ENCODE results near the gene NPW.

- TF ChIP-seq CREB1 (IDR thresholded peaks at IDR 0.05; ENCODE audit: low read depth) (no peak), EGR1 (IDR thresholded peaks at IDR 0.05) (no peak), TAF1 (IDR thresholded peaks at IDR 0.05; ENCODE audit: low read depth) (no peak)
- TF ChIP-seq, protein P1, sequence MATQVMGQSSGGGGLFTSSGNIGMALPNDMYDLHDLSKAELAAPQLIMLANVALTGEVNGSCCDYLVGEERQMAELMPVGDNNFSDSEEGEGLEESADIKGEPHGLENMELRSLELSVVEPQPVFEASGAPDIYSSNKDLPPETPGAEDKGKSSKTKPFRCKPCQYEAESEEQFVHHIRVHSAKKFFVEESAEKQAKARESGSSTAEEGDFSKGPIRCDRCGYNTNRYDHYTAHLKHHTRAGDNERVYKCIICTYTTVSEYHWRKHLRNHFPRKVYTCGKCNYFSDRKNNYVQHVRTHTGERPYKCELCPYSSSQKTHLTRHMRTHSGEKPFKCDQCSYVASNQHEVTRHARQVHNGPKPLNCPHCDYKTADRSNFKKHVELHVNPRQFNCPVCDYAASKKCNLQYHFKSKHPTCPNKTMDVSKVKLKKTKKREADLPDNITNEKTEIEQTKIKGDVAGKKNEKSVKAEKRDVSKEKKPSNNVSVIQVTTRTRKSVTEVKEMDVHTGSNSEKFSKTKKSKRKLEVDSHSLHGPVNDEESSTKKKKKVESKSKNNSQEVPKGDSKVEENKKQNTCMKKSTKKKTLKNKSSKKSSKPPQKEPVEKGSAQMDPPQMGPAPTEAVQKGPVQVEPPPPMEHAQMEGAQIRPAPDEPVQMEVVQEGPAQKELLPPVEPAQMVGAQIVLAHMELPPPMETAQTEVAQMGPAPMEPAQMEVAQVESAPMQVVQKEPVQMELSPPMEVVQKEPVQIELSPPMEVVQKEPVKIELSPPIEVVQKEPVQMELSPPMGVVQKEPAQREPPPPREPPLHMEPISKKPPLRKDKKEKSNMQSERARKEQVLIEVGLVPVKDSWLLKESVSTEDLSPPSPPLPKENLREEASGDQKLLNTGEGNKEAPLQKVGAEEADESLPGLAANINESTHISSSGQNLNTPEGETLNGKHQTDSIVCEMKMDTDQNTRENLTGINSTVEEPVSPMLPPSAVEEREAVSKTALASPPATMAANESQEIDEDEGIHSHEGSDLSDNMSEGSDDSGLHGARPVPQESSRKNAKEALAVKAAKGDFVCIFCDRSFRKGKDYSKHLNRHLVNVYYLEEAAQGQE (IDR thresholded peaks at IDR 0.05; ENCODE audit: low read depth), result no peak
Measured at GRCh38 chr16:1998360-1998835, 21.2 kb upstream of the NPW start.
